Measurements from ENCODE around the gene DLX5.

DLX5 gene

DNA sequence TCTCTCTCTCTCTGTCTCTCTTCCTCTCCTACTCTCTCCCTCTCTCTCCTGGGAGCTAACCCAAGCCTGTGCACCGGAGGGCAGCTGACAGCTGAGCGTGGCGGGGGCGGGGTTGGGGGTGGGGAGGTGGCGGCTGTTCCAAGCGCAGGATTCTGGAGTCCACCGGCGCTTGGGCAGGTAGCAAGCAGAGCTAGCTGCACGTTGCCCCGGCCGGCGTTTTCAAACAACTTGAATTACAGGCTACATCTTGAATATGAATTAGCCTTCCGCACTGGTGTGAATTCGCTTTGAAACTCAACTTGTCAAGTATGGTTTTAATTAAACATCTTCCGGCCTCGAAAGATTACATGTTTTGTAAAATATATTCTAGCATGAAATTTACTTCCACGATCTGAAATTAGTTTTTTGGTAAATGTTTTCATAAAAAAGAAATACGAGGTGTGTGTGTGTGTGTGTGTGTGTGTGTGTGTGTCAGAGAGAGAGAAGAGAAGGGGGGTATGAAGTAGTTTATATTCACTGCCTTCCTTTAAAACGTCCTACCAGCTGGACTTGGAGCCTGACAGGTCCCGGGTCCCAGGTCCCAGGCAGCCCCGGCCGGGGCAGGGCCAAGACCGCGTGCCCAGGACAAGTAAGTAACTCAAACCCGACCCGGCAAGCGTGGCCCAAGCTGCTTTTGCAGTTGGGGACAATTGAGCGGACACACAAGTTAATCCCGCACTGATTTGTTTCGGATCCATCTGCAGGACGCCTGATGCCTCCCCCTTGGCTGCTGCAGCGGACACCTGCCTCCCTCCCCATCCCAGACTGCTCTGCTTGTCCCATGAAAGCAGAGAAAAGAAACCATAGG, 28.3 kb downstream of the DLX5 start:
- H3K36me3 Mint-ChIP-seq (ENCODE audit: insufficient read depth), result peaks cover 4% of the 10 kb centered on the region
- no peak overlapping the region for H3K4me3 Mint-ChIP-seq
- peaks cover 0 to 2% of the 10 kb centered on the region in 2 donors for H3K4me1 Mint-ChIP-seq (ENCODE audit: low read depth in 2 of 2)
- peaks cover 96 to 100% of the 10 kb centered on the region in 2 donors for H3K27me3 Mint-ChIP-seq
- no peak for DNase-seq
- no peak overlapping the region for H3K27ac Mint-ChIP-seq
- H3K9me3 Mint-ChIP-seq, result peaks cover 0 to 2% of the 10 kb centered on the region in 2 donors
- no peak for ATAC-seq (replicated peaks)

- no peak for ATAC-seq (replicated peaks)
Observed at GRCh38 chr7:96995406-96996110, 29.1 kb downstream of the DLX5 start.

DNA sequence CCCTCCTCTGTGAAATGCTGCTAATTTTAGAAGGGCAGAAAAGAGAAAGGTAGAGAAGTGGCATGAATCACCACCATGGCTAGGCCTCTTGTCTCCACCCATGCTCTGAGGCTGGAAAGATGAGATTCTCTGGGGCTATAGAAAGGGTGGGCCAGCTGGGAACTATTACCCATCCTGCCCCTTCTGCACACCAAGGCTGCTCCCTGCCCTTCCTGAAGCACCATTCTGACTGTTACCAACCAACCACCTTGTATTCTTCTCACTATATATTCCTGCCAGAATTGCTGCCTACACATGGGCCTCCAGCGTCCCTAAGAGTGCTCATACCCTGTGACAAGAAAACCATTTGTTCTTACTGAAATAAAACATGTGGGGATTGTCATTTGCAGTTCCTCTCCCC, 30.7 kb downstream of the DLX5 start:
- no peak for DNase-seq
- Mint-ChIP-seq H3K27ac (no peak overlapping the region), H3K9me3 (peaks cover 0 to 2% of the 10 kb centered on the region in 2 donors), H3K4me3 (no peak overlapping the region), H3K4me1 (ENCODE audit: low read depth in 2 of 2) (peaks cover 0 to 2% of the 10 kb centered on the region in 2 donors), H3K36me3 (ENCODE audit: insufficient read depth) (peaks cover 4% of the 10 kb centered on the region), H3K27me3 (peaks cover 92 to 100% of the 10 kb centered on the region in 2 donors)
- ATAC-seq (replicated peaks), result no peak

More at GRCh38 chr7:96995406-96996110, 29.1 kb downstream of the DLX5 start:
- H3K27ac Mint-ChIP-seq, result no peak overlapping the region
- peaks cover 0 to 2% of the 10 kb centered on the region in 2 donors for H3K9me3 Mint-ChIP-seq
- no peak for DNase-seq
- peaks cover 4% of the 10 kb centered on the region for H3K36me3 Mint-ChIP-seq (ENCODE audit: insufficient read depth)
- no peak overlapping the region for H3K4me3 Mint-ChIP-seq
- H3K27me3 Mint-ChIP-seq, result peaks cover 92 to 100% of the 10 kb centered on the region in 2 donors
- peaks cover 0 to 2% of the 10 kb centered on the region in 2 donors for H3K4me1 Mint-ChIP-seq (ENCODE audit: low read depth in 2 of 2)

- H3K4me1 Mint-ChIP-seq (ENCODE audit: low read depth in 2 of 2), result peaks cover 0 to 2% of the 10 kb centered on the region in 2 donors
- peaks cover 4% of the 10 kb centered on the region for H3K36me3 Mint-ChIP-seq (ENCODE audit: insufficient read depth)
- H3K27me3 Mint-ChIP-seq, result peaks cover 94 to 100% of the 10 kb centered on the region in 2 donors
- H3K9me3 Mint-ChIP-seq, result peaks cover 0 to 2% of the 10 kb centered on the region in 2 donors
- H3K4me3 Mint-ChIP-seq, result no peak overlapping the region
- no peak for ATAC-seq (replicated peaks)
- no peak overlapping the region for H3K27ac Mint-ChIP-seq
- DNase-seq, result no peak
Observed at GRCh38 chr7:96993094-96993865, 31.4 kb downstream of the DLX5 start.

GRCh38 chr7:96992192-96993005, 32.2 kb downstream of the DLX5 start:
- Mint-ChIP-seq H3K36me3 (ENCODE audit: insufficient read depth) (peaks cover 4% of the 10 kb centered on the region), H3K4me1 (ENCODE audit: low read depth in 2 of 2) (peaks cover 0 to 2% of the 10 kb centered on the region in 2 donors), H3K27ac (no peak overlapping the region), H3K4me3 (no peak overlapping the region), H3K9me3 (peaks cover 0 to 2% of the 10 kb centered on the region in 2 donors), H3K27me3 (peaks cover 95 to 97% of the 10 kb centered on the region in 2 donors)
- DNase-seq, result no peak
- no peak for ATAC-seq (replicated peaks)

DNA sequence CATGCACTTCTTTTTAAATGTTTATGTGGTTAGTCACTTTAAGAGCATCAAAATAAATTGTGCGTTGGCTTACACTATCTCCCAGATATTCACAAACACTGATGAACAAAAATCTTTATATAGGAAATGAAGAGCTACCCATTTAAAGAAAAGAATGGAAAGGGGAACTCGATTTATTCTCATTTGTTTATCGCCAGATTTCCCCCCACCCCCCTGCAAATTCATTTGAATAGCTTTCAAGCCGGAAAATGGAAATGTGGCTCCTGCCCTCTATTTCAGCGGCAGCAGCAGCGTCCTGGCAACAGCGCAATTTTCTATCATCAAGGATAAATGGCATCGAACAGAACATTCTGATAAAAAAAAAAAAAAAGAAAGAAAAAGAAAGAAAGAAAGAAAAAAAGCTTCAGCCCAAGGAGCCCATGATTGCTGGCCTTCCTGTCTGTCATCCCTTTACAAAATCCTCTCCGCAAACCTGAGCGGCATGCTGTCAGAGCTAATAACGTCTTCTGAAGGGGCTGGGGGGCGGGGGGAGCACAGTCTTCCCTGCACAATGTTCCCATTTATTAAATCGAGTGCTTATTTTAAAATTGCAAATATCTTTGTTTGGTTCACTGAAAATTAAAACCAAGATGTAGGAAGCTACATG, 33.0 kb downstream of the DLX5 start:
- no peak overlapping the region for H3K4me3 Mint-ChIP-seq
- H3K4me1 Mint-ChIP-seq (ENCODE audit: low read depth in 2 of 2), result peaks cover 0 to 2% of the 10 kb centered on the region in 2 donors
- peaks cover 94 to 97% of the 10 kb centered on the region in 2 donors for H3K27me3 Mint-ChIP-seq
- DNase-seq (no peak), ATAC-seq (replicated peaks) (no peak)
- H3K36me3 Mint-ChIP-seq (ENCODE audit: insufficient read depth), result peaks cover 4% of the 10 kb centered on the region
- H3K27ac Mint-ChIP-seq, result no peak overlapping the region
- H3K9me3 Mint-ChIP-seq, result peaks cover 0 to under 1% of the 10 kb centered on the region in 2 donors

- no peak for DNase-seq
- Mint-ChIP-seq H3K4me3 (no peak overlapping the region), H3K27me3 (peaks cover 91 to 96% of the 10 kb centered on the region in 2 donors), H3K4me1 (ENCODE audit: low read depth in 2 of 2) (peaks cover 0 to 2% of the 10 kb centered on the region in 2 donors), H3K27ac (no peak overlapping the region), H3K36me3 (ENCODE audit: insufficient read depth) (peaks cover 4% of the 10 kb centered on the region), H3K9me3 (no peaks in the 10 kb centered on the region)
- ATAC-seq (replicated peaks), result no peak
Observed at GRCh38 chr7:96989859-96990317, 34.7 kb downstream of the DLX5 start.

DNA sequence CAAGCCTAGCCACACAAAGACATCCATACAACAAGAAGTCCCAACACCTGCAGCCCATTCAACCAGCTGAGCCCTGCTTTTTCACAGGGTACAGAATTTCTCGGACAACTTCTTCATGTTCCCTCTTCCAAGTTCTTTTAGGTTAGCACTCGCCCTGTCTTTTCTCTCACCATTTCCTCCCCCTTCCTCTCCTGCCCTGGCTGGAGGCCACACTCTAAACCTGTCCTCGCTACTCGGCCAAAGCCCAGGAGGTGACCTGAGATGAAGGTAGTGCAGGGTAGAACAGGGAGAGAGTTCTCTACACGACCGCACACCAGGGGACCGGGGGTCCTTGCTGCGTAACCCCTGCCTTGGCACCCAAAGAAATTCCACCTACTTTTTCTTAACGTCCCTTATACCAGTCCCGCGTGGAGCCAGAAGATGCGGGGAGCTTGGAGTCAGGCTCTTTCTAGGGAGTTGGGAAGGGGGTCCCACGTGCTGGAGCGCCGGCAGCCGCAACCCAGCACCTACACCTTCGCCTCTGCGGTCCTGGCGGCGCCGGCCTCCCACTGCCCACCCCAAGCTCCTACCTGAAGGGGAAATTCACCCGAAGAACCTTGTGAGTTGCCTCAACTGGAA, 35.3 kb downstream of the DLX5 start:
- ATAC-seq (replicated peaks) (no peak), DNase-seq (no peak)
- H3K9me3 Mint-ChIP-seq, result no peaks in the 10 kb centered on the region
- H3K27me3 Mint-ChIP-seq, result peaks cover 86 to 92% of the 10 kb centered on the region in 2 donors
- no peak overlapping the region for H3K4me3 Mint-ChIP-seq
- H3K27ac Mint-ChIP-seq, result no peak overlapping the region
- H3K36me3 Mint-ChIP-seq (ENCODE audit: insufficient read depth), result peaks cover 4% of the 10 kb centered on the region
- H3K4me1 Mint-ChIP-seq (ENCODE audit: low read depth in 2 of 2), result peaks cover 0 to 2% of the 10 kb centered on the region in 2 donors

DNA sequence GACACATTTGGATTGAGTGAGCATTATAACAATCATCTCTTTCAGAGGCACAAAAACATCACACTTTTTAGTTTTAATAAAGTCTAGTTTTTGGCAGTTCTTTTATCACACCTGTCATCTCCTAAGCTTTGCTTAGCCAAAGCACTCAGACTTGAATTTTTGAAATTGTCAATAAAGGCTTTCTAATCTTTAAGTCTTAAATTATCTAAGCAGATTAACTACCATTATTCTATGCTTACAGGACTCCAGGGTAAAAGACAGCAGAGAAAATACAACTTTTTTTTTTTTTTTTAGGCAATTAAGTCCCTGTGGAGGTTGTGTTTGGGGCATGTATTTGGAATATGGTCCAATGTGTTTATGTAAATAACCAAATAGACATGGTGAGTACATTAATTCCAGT, 36.9 kb downstream of the DLX5 start:
- peaks cover 69 to 76% of the 10 kb centered on the region in 2 donors for H3K27me3 Mint-ChIP-seq

DNA sequence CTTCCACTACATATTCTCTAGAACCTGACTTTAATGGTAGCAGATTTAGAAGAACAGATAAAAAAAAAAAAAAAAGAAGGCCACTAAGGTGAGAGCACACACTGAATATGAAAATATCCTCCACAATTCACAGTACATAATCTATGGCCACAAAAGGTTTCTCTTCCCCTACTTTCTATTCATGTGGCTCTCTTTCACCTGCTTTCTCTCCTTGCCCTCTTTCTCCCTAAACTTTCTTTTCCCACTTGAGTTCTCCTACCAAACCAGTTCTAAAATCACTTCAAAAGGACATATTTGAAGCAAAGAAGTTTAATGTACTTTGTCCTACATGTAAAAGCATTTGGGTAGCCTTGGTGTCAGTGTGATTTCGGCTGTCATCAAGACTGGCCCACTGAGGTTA, 37.7 kb downstream of the DLX5 start:
- ATAC-seq (replicated peaks) (no peak), DNase-seq (no peak)
- peaks cover 61 to 76% of the 10 kb centered on the region in 2 donors for H3K27me3 Mint-ChIP-seq
- no peak overlapping the region for H3K27ac Mint-ChIP-seq
- H3K36me3 Mint-ChIP-seq (ENCODE audit: insufficient read depth), result no peaks in the 10 kb centered on the region
- H3K4me3 Mint-ChIP-seq, result no peak overlapping the region
- H3K9me3 Mint-ChIP-seq, result no peaks in the 10 kb centered on the region
- H3K4me1 Mint-ChIP-seq (ENCODE audit: low read depth in 2 of 2), result peaks cover 0 to under 1% of the 10 kb centered on the region in 2 donors

More for the DNA sequence above, 36.9 kb downstream of the DLX5 start:
- Mint-ChIP-seq H3K4me1 (ENCODE audit: low read depth in 2 of 2) (peaks cover 0 to 2% of the 10 kb centered on the region in 2 donors), H3K9me3 (no peaks in the 10 kb centered on the region), H3K4me3 (no peak overlapping the region), H3K27ac (no peak overlapping the region), H3K36me3 (ENCODE audit: insufficient read depth) (peaks cover 2% of the 10 kb centered on the region)
- no peak for DNase-seq
- ATAC-seq (replicated peaks), result no peak

DNA sequence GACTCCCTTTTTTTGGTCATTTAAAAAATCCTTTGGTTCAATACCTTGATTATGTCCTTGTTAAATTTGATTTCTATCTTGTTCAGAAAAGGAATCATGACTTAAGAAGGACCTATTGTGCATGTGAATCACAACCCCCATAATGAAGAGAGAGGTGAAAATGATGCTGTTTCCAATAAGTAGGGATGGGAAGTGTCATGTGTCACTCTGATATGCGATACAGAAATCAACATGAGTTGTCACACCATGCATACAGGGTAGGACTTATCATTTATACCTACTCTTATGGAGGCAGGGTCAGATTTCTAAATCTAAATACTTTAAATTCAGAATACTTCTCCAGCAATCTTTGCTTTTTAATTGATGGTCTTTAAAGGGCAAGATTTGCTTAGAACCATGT, 38.6 kb downstream of the DLX5 start:
- H3K4me1 Mint-ChIP-seq (ENCODE audit: low read depth in 2 of 2), result no peaks in the 10 kb centered on the region
- H3K27ac Mint-ChIP-seq, result no peak overlapping the region
- no peaks in the 10 kb centered on the region for H3K36me3 Mint-ChIP-seq (ENCODE audit: insufficient read depth)
- H3K27me3 Mint-ChIP-seq, result peaks cover 61 to 75% of the 10 kb centered on the region in 2 donors
- DNase-seq, result no peak
- no peak overlapping the region for H3K4me3 Mint-ChIP-seq
- ATAC-seq (replicated peaks), result no peak
- no peaks in the 10 kb centered on the region for H3K9me3 Mint-ChIP-seq

DNA sequence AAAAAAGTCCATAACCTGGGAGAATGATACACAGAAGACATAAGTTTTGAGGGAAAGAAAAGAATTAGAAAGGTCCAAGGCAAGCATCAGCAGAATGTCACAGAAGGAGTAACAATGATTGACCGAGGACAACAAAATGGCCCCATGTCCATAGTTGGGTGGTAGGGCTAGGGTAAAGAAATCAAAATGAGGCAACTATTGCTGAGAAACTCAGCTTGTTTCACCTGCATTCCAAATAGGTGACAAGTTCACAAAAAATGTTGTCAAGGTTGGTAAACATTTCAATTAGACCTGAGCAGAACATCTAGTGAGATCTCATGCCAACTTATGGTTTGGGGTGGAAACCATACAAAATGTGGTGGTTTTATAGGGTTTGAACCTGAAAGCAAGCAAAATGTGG, 42.0 kb downstream of the DLX5 start:
- Mint-ChIP-seq H3K27ac (no peak overlapping the region), H3K4me3 (no peak overlapping the region), H3K27me3 (peaks cover 45 to 63% of the 10 kb centered on the region in 2 donors)

More for the DNA sequence above, 42.0 kb downstream of the DLX5 start:
- DNase-seq (no peak), ATAC-seq (replicated peaks) (no peak)
- Mint-ChIP-seq H3K9me3 (no peaks in the 10 kb centered on the region), H3K36me3 (ENCODE audit: insufficient read depth) (no peaks in the 10 kb centered on the region), H3K4me1 (ENCODE audit: low read depth in 2 of 2) (no peaks in the 10 kb centered on the region)
